ENCODE data around the gene IL6R.

- TF ChIP-seq POLR2A (IDR thresholded peaks at IDR 0.05): no peak
- TF ChIP-seq CTCF (IDR thresholded peaks at IDR 0.05): no peak
- TF ChIP-seq POLR2AphosphoS5 (IDR thresholded peaks at IDR 0.05): no peak
- no peak for TF ChIP-seq EP300 (IDR thresholded peaks at IDR 0.05)
Measured at GRCh38 chr1:154478013-154478412, 72.9 kb downstream of the IL6R start.

Measured in suprapubic skin (tissue), 4 donors.